Neural cell (in vitro differentiated cells): ENCODE results near the gene GRB7.

Source experiments
- EZH2 ChIP-seq: fragments of 200-600, 300-800 bp; shearing (Covaris generic), sonication (generic); IDR thresholded peaks from 2 replicates; pipeline ENCODE4 v1.6.1; 2014; ENCODE audit warnings: antibody characterized with exemption, low read length, borderline replicate concordance, mild to moderate bottlenecking; ENCODE audit not compliant: insufficient read depth, poor library complexity, severe bottlenecking
- MXI1 ChIP-seq: fragments of 450-650 bp; conservative IDR thresholded peaks from 2 replicates; pipeline ENCODE4 v1.6.1; 2014; ENCODE audit warnings: antibody characterized with exemption, mild to moderate bottlenecking; ENCODE audit not compliant: poor library complexity, severe bottlenecking
- POLR2AphosphoS5 ChIP-seq: IDR thresholded peaks from 2 replicates; pipeline ENCODE4 v1.6.1; 2012
- RAD21 ChIP-seq: fragments of 450-650 bp; conservative IDR thresholded peaks from 2 replicates; pipeline ENCODE4 v1.6.1; 2014; ENCODE audit warnings: antibody characterized with exemption, mild to moderate bottlenecking, moderate library complexity
- REST ChIP-seq: IDR thresholded peaks from 2 replicates; pipeline ENCODE4 v1.6.1; 2012; ENCODE audit warnings: borderline replicate concordance
- SMC3 ChIP-seq: fragments of 450-650 bp; conservative IDR thresholded peaks from 2 replicates; pipeline ENCODE4 v1.6.1; 2014; ENCODE audit warnings: antibody characterized with exemption, mild to moderate bottlenecking, moderate library complexity; ENCODE audit not compliant: poor library complexity
- TAF1 ChIP-seq: IDR thresholded peaks from 2 replicates; pipeline ENCODE4 v1.6.1; 2012; ENCODE audit warnings: low read depth
- TF ChIP-seq, protein P1 (sequence below): fragments of 450-650 bp; IDR thresholded peaks from 2 replicates; pipeline ENCODE4 v1.5.1; 2014; ENCODE audit warnings: antibody characterized with exemption, mild to moderate bottlenecking, moderate library complexity; ENCODE audit not compliant: poor library complexity, severe bottlenecking

GRCh38 chr17:39697961-39698360, 39.8 kb upstream of the GRB7 start:
- TF ChIP-seq, protein P1, sequence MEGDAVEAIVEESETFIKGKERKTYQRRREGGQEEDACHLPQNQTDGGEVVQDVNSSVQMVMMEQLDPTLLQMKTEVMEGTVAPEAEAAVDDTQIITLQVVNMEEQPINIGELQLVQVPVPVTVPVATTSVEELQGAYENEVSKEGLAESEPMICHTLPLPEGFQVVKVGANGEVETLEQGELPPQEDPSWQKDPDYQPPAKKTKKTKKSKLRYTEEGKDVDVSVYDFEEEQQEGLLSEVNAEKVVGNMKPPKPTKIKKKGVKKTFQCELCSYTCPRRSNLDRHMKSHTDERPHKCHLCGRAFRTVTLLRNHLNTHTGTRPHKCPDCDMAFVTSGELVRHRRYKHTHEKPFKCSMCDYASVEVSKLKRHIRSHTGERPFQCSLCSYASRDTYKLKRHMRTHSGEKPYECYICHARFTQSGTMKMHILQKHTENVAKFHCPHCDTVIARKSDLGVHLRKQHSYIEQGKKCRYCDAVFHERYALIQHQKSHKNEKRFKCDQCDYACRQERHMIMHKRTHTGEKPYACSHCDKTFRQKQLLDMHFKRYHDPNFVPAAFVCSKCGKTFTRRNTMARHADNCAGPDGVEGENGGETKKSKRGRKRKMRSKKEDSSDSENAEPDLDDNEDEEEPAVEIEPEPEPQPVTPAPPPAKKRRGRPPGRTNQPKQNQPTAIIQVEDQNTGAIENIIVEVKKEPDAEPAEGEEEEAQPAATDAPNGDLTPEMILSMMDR: no peak
- TF ChIP-seq POLR2AphosphoS5 (no peak), EZH2 (no peak), REST (no peak), TAF1 (no peak), MXI1 (no peak), SMC3 (no peak), RAD21 (no peak)
